Right lobe of liver (tissue), 4 donors: Measurements from ENCODE around the gene CTSA.
"Not testable (repeated sequence)": the region's sequence is repeated elsewhere in the genome, so short reads cannot be mapped to it uniquely, and the experiment has no call there.

Source experiments
- POLR2A ChIP-seq: fragments of 450-650 bp; IDR thresholded peaks from one replicate; pipeline ENCODE4 v1.6.1; 2017; ENCODE audit warnings: antibody characterized with exemption, mild to moderate bottlenecking
- TF ChIP-seq, protein P1 (sequence below), 4 donors: fragments of 200-600 bp in 3 of 4; fragments of 450-650 bp in 1 of 4; IDR thresholded peaks; one replicate each; pipeline versions ENCODE4 v1.5.1 to v1.8.0; 2016 to 2022; ENCODE audit warnings: antibody characterized with exemption in 4 of 4, mild to moderate bottlenecking in 2 of 4
- donor health status: DM: no; HTN: no; CAD: no.
- donor health status: DM: no; HTN: no; CAD: no.
- donor health status: DM: no; HTN: yes; CAD: no.

GRCh38 chr20:45874104-45874481 lies 17.0 kb upstream of the CTSA start:
- TF ChIP-seq, protein P1, sequence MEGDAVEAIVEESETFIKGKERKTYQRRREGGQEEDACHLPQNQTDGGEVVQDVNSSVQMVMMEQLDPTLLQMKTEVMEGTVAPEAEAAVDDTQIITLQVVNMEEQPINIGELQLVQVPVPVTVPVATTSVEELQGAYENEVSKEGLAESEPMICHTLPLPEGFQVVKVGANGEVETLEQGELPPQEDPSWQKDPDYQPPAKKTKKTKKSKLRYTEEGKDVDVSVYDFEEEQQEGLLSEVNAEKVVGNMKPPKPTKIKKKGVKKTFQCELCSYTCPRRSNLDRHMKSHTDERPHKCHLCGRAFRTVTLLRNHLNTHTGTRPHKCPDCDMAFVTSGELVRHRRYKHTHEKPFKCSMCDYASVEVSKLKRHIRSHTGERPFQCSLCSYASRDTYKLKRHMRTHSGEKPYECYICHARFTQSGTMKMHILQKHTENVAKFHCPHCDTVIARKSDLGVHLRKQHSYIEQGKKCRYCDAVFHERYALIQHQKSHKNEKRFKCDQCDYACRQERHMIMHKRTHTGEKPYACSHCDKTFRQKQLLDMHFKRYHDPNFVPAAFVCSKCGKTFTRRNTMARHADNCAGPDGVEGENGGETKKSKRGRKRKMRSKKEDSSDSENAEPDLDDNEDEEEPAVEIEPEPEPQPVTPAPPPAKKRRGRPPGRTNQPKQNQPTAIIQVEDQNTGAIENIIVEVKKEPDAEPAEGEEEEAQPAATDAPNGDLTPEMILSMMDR (IDR thresholded peaks at IDR 0.05): not testable (repeated sequence)
- TF ChIP-seq POLR2A: not testable (repeated sequence)
